Suprapubic skin (tissue), 3 donors: ENCODE results near the gene CTNNA3.

Experiments
- POLR2AphosphoS5 ChIP-seq, 3 donors: sonication (generic); formaldehyde crosslinking; IDR thresholded peaks; one replicate each; pipeline ENCODE4 v1.6.1; 2017; ENCODE audit warnings: antibody characterized with exemption in 3 of 3
- TF ChIP-seq, protein P1 (sequence below), 2 donors: fragments of 200-600 bp in 1 of 2; fragments of 450-650 bp in 1 of 2; sonication (generic) in 1 of 2; IDR thresholded peaks; one replicate each; pipeline ENCODE4 v1.5.1; 2016 to 2019; ENCODE audit warnings: antibody characterized with exemption in 2 of 2, mild to moderate bottlenecking in 1 of 2, moderate library complexity in 1 of 2

DNA sequence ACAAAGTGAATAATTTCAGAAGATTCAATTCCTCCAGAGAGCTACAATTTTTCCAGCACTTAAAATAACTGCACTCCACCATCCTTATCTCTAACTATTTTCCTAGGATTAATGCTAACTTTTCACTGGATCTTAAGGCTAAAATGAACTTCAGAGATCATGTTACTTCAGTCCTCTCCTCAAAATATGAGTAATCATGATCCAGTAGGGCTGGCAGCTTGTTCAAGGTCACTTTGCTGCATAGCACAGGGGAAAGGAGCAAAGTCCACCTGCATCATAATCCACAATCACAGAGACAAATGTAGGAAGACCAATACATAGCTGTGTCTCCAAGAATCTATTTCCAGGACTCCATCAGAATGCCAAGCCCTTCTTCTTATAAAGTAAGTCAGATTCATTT lies 619.9 kb downstream of the CTNNA3 start:
- TF ChIP-seq, protein P1, sequence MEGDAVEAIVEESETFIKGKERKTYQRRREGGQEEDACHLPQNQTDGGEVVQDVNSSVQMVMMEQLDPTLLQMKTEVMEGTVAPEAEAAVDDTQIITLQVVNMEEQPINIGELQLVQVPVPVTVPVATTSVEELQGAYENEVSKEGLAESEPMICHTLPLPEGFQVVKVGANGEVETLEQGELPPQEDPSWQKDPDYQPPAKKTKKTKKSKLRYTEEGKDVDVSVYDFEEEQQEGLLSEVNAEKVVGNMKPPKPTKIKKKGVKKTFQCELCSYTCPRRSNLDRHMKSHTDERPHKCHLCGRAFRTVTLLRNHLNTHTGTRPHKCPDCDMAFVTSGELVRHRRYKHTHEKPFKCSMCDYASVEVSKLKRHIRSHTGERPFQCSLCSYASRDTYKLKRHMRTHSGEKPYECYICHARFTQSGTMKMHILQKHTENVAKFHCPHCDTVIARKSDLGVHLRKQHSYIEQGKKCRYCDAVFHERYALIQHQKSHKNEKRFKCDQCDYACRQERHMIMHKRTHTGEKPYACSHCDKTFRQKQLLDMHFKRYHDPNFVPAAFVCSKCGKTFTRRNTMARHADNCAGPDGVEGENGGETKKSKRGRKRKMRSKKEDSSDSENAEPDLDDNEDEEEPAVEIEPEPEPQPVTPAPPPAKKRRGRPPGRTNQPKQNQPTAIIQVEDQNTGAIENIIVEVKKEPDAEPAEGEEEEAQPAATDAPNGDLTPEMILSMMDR (IDR thresholded peaks at IDR 0.05): no peak
- TF ChIP-seq POLR2AphosphoS5 (IDR thresholded peaks at IDR 0.05): no peak
